Mesothelial cell of epicardium (in vitro differentiated cells): ENCODE results near the gene KDM2A. TPM values are rescaled to one million over a fixed set of nuclear protein-coding genes. Genes with fewer than 3 reads are reported as not detected.
A peak's percentile ranks its signal among the peaks of the same experiment; 100 is the strongest.

Experiments
- DNase-seq, 2 experiments: peaks; one replicate each; pipeline ENCODE4 v3.0.0; 2021; ENCODE audit warnings: low spot score in 2 of 2; ENCODE audit not compliant: unreplicated experiment in 2 of 2
- H3K27ac Mint-ChIP-seq: 2 replicates; pipeline ENCODE4 v1.8.0; 2021; ENCODE audit warnings: mixed read lengths
- H3K27me3 Mint-ChIP-seq: 2 replicates; pipeline ENCODE4 v1.8.0; 2021; ENCODE audit warnings: low read depth, mixed read lengths
- H3K36me3 Mint-ChIP-seq: 2 replicates; pipeline ENCODE4 v1.8.0; 2021; ENCODE audit warnings: mixed read lengths
- H3K4me1 Mint-ChIP-seq: 2 replicates; pipeline ENCODE4 v1.8.0; 2021; ENCODE audit warnings: mixed read lengths
- H3K4me3 Mint-ChIP-seq: 2 replicates; pipeline ENCODE4 v1.8.0; 2021; ENCODE audit warnings: mild to moderate bottlenecking, moderate library complexity, mixed read lengths
- H3K9me3 Mint-ChIP-seq: 2 replicates; pipeline ENCODE4 v1.8.0; 2021; ENCODE audit warnings: mixed read lengths
- CTCF ChIP-seq: fragments of 200-600 bp; sonication (generic); IDR thresholded peaks from one replicate; pipeline ENCODE4 v1.5.0; 2021; ENCODE audit warnings: antibody characterized with exemption; ENCODE audit not compliant: unreplicated experiment
- total RNA-seq: library from RNA; stranded (reverse); gene quantifications from 3 replicates; pipeline ENCODE4 v1.2.1, GENCODE V29; 2021

The KDM2A gene
- total RNA-seq, 1 donor from 2014 or later = 142 TPM

DNA sequence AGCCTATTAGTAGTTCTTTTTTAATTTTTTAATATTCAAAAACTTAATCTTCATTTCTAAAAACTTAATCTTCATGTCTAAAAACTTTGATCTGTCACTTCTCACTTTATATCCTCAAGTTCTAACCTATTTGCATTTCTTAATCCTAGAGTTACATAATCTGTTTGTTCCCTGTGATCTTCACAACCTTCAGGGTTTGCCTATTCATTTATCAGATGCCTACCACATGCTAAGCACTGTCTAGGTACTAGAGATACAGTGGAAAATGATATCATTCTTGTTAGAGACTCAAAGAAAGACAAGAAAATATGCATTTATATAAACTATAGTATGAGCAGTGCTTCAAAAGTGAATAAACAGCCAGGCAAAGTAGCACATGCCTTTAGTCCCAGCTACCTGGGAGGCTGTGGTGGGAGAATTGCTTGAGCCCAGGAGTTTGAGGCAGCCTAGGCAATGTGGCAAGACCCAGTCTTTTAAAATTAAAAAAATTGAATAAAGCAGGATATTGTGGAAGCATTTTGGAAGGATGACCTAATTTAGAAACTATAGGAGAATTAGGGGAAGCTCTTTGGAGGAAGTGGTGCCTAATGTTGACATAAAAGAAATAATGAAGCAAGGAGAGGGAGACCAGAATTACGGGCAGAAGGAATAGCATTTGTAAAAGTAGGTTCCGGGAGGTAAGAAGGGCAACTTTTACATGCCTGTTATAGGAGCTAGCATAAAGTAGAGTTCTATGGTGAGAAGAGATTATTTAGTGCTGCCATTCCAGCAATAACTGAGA, 92.8 kb downstream of the KDM2A start:
- no peak for TF ChIP-seq CTCF
- H3K27me3 Mint-ChIP-seq = no peaks in the 10 kb centered on the region
- H3K36me3 Mint-ChIP-seq = peaks cover 28% of the 10 kb centered on the region
- peak overlapping the region; percentile 13 for H3K27ac Mint-ChIP-seq
- no peak for DNase-seq
- H3K9me3 Mint-ChIP-seq = no peaks in the 10 kb centered on the region
- H3K4me3 Mint-ChIP-seq = no peak overlapping the region
- H3K4me1 Mint-ChIP-seq = no peaks in the 10 kb centered on the region

DNA sequence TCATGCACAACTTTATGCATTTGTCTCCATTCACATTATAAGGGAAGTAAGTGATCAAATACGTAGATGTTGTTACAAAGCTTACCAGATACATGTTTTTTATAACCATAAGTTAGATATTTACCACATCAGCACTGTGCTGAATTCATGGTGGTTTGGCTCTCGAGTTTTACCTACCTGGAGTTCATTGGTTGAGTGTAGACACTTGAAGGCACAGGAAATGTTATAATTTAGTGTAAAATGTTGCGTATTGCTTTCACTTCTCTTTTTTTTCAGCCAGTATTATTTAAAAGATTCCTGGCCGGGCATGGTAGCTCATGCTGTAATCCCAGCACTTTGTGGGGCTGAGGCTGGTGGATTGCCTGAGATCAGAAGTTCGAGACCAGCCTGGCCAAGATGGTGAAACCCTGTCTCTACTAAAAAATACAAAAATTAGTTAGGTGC, 94.1 kb downstream of the KDM2A start:
- H3K27me3 Mint-ChIP-seq = no peaks in the 10 kb centered on the region
- H3K27ac Mint-ChIP-seq = no peak overlapping the region

GRCh38 chr11:67227726-67228125, 108.7 kb downstream of the KDM2A start:
- no peak for TF ChIP-seq CTCF
- Mint-ChIP-seq H3K9me3 (no peaks in the 10 kb centered on the region), H3K36me3 (peaks cover 47% of the 10 kb centered on the region)

More for the DNA sequence above, 94.1 kb downstream of the KDM2A start:
- peaks cover 34% of the 10 kb centered on the region for H3K36me3 Mint-ChIP-seq
- TF ChIP-seq CTCF = no peak
- DNase-seq = no peak
- no peak overlapping the region for H3K4me3 Mint-ChIP-seq
- H3K4me1 Mint-ChIP-seq = no peaks in the 10 kb centered on the region
- no peaks in the 10 kb centered on the region for H3K9me3 Mint-ChIP-seq

GRCh38 chr11:67230406-67230805, 111.3 kb downstream of the KDM2A start:
- no peak for TF ChIP-seq CTCF
- H3K4me1 Mint-ChIP-seq = no peaks in the 10 kb centered on the region
- peaks cover 47% of the 10 kb centered on the region for H3K36me3 Mint-ChIP-seq
- H3K9me3 Mint-ChIP-seq = no peaks in the 10 kb centered on the region
- no peak overlapping the region for H3K27ac Mint-ChIP-seq
- H3K4me3 Mint-ChIP-seq = no peak overlapping the region
- no peak for DNase-seq
- no peaks in the 10 kb centered on the region for H3K27me3 Mint-ChIP-seq

More at GRCh38 chr11:67227726-67228125, 108.7 kb downstream of the KDM2A start:
- no peak for DNase-seq
- no peaks in the 10 kb centered on the region for H3K4me1 Mint-ChIP-seq
- H3K4me3 Mint-ChIP-seq = no peak overlapping the region
- no peak overlapping the region for H3K27ac Mint-ChIP-seq
- no peaks in the 10 kb centered on the region for H3K27me3 Mint-ChIP-seq

DNA sequence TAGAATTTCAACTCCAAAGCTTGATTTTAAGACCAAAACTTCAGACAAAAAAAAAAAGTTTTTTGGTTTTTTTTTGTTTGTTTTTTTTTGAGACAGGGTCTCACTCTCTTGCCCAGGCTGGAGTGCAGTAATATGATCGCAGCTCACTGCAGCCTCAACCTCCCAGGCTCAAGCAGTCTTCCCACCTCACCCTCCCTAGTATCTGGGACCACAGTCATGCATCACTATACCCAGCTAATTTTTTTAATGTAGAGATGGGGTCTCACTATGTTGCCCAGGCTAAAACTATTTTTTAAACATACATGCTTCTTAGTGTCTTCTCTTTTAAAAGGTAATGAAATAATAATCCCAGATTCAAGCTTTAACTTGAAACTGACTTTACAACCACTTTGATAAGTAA, 111.8 kb downstream of the KDM2A start:
- no peak overlapping the region for H3K4me3 Mint-ChIP-seq
- H3K27ac Mint-ChIP-seq = no peak overlapping the region
- DNase-seq = no peak
- no peaks in the 10 kb centered on the region for H3K4me1 Mint-ChIP-seq
- H3K9me3 Mint-ChIP-seq = no peaks in the 10 kb centered on the region
- no peaks in the 10 kb centered on the region for H3K27me3 Mint-ChIP-seq
- no peak for TF ChIP-seq CTCF
- H3K36me3 Mint-ChIP-seq = peaks cover 47% of the 10 kb centered on the region
